ENCODE measurements around the gene GCNT2.
A peak's percentile ranks its signal among the peaks of the same experiment; 100 is the strongest.
"Not testable (repeated sequence)": the region's sequence is repeated elsewhere in the genome, so short reads cannot be mapped to it uniquely, and the experiment has no call there.

The GCNT2 gene

DNA sequence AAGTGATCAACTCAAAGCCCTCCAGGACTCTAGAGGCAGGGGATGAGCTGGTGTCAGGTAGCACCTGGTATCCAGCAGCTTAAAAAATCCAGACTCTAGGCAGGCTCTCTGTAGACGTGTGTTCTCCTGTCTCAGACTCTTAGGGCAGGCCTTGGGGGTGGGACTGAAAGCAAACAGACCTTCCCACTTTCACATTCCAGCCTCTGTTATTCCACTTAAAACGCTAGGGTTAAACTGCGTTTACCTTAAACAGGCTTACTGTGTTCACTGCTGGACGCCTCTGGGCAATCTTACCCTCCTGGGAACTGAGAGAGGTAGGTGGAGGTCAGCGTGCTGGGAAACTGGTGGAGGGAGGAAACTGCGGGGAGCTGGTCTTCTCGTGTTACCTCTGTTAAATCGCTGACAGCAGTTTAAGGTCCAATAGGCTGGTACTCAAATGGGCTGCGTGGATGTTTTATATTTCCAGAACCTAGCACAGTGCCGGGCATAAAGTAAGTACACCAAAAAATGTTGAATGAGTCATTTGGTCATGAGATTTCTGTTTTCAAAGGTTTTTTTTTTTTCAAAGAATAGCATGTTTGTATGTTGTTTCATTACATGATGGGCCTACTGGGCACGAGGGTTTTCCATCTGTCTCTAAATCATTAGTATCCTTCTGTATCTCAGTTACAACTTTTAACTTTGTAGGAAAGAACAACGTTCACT is at the start of gene GCNT2:
GCNT2 (plus strand) TSS at position 248 of the 705 bp plus-strand sequence. CDS start 7,561 bp downstream, outside the sequence.
- no peak for DNase-seq

DNA sequence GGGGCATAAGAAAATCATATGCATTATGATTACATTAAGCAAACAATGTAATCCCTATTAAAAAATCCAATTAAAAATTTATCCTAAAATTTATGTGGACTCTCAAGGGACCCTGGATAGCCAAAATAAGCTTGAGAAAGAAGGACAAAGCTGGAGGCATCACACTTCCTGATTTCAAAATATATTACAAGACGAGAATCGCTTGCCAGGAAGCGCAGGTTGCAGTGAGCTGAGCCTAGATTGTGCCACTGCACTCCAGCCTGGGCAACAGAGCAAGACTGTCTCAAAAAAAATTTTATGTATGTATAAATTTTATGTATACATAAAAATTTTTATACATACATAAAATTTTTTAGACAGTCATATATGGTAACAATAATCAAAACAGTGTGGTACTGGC is 48.5 kb upstream of the GCNT2 start:
- DNase-seq: no peak

DNA sequence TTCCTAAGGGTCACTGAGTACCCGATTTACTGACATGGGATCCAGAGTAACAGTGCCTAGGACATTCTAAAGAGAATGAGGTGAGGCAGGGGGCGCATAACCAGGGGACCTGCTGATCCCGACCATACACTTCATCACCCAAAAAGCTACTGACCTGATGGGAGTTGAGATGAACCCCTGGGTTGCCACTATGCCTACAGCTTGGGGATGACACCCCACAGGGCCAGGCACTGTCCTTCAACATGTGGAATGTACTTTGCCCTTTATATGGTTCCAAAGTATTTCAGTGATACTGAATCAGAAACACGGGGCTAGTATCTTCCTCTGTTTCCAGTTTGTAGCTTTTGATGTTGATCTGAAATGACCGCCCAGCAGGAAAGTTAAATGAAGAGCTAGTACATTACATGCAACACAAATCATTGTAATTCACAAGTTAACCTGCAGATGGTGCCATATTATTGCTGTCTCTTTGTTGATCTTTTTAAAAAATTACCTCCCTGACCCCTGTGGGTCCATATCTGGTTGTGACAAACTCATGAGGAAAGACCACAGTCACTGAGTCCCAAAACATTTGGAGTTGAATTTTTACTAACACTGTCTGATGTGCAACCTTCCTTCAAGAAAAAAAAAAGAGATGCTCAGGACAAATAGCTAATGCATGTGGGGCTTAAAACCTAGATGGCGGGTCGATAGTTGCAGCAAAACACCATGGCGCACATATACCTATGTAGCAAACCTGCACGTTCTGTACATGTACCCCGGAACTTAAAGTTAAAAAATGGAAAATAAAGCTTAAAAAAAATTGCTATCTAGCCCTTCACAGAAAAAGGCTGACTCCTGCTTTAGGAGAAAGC is 42.7 kb upstream of the GCNT2 start:
- DNase-seq: no peak

DNA sequence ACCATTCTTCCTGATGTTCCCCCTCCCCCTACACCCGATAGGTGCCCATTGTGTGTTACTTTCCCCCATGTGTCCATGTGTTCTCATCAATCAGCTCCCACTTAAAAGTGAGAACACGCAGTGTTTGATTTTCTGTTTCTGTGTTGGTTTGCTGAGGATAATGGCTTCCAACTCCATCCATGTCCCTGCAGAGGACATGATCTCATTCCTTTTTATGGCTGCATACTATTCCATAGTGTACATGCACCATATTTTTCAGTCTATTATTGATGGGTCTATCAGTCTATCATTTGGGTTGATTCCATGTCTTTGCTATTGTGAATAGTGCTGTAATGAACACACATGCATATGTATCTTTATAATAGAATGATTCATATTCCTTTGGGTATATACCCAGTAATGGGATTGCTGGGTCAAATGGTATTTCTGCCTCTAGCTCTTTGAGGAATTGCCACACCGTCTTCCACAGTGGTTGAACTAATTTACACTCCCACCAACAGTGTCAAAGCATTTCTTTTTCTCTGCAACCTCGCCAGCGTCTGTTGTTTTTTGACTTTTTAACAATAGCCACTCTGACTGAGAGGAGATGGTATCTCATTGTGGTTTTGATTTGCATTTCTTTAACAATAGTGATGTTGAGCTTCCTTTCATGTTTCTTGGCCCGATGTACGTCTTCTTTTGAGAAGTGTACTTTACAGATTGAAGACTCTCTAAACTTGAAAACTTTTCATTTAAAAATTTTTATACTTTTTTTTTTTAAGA is 41.0 kb upstream of the GCNT2 start:
- no peak for DNase-seq

DNA sequence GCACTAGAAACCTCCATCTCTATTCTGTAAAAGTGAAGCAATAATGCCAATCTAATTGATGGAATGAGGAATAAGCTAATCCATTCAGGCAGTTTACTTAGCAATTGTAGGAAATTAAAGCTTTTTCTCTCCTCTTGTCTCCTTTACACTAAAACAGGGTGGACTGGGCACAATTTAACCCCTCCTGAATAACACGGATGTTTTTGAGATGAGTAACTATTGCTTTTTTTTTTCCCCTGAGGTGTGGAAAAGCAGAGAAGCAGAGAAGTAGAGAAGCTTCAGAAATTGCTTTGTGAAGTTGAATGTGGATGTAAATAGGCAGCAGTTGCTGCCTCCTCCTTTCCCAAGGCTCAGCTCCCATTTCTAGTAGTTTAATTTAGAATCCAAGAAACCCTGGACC is 40.0 kb upstream of the GCNT2 start:
- no peak for DNase-seq

DNA sequence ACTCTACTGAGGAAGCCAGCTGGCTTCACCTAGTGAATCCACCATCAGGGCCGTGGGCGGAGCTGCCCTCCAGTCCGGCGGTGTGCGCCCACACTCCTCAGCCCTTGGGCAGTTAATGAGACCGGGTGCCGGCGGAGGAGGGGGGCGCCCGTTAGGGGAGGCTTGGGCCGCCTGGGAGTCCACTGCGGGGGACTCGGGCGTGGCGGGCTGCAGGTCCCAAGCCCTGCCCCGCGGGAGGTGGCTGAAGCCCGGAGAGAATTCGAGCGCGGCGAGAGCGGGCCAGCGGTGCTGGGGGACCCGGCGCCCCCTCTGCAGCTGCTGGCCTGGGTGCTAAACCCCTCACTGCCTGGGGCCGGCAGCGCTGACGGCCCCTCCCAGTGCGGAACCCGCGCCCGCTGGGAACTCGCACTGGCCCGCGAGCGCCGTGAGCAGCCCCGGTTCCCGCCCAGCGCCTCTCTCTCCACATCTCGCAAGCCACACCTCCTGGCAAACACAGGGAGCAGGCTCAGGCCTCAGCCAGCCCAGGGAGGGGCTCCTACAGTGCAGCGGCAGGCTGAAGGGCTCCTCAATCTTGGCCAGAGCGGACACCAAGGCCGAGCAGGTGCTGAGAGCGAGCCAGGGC is 38.4 kb upstream of the GCNT2 start:
- no peak for DNase-seq

DNA sequence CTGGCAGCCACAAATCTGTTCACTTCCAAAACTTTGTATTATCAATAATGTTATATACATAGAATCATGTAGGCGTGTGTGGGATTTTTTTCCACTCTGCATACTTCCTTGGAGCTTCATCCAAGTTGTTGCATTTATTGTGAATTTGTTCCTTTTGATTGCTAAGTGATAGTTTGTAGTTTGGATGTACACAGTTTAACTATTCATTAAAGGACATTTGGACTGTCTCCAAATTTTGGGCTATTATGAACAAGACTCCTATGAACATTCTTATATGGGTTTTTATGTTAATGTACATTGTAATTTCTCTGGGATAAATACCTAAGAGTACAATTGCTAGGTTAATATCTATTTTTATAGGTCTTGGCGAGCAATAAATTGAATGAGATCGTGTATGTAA is 36.2 kb upstream of the GCNT2 start:
- DNase-seq: no peak

DNA sequence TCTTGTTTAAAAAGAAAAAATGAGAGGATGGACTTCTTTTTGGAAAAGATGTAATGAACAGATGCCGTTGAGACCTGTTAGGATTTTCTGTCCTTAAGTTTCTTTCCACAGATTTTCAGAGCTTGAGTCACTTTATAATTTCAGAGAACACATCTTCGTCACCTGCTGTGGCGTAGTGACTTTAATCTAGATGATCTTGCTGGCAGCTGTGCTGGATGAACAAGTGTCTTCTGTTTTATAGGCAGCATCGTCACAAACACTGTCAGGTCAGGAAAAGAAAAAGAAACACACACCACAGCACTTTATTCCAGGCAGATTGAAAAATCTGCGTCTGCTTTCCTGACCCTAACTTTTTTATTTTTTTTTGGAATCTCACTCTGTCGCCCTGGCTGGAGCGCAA is 35.7 kb upstream of the GCNT2 start:
- no peak for DNase-seq

DNA sequence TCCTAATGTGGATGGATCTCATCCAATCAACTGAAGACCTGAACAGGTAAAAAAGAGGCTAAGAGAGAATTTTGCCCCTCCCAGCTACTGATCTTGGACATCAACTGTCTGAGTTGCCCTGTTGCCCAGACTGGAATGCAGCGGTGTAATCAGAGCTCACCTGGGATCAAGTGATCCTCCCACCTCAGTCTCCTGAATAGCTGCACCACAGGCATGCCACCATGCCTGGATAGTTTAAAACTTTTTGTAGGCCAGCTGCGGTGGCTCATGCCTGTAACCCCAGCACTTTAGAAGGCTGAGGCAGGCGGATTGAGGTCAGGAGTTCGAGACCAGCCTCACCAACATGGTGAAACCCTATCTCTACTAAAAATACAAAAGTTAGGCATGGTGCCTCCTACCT is 34.9 kb upstream of the GCNT2 start:
- DNase-seq: no peak

DNA sequence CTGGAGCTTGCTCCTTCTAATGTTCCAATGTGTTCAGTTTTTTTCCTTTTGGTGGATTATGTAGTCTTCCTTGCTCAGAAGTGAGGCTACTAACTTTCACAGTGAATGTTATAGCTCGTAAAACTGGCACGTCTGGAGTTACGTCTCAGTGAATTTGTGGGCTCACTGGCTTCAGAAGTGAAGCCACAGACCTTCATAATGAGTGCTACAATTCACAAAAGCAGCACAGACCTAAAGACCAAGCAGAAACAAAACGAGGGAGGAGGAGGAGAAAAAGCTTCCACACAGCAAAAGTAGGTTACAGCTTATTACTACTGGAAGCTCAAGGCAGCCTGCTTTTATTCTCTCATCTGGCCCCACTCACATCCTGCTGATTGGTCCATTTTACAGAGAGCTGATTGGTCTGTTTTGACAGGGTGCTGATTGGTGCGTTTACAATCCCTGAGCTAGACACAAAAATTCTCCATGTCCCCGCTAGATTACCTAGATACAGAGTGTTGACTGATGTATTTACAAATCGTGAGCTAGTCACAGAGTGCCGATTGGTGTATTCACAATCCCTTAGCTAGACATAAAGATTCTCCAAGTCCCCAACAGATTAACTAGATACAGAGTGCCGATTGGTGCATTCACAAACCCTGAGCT is 34.1 kb upstream of the GCNT2 start:
- not testable (repeated sequence) for DNase-seq

DNA sequence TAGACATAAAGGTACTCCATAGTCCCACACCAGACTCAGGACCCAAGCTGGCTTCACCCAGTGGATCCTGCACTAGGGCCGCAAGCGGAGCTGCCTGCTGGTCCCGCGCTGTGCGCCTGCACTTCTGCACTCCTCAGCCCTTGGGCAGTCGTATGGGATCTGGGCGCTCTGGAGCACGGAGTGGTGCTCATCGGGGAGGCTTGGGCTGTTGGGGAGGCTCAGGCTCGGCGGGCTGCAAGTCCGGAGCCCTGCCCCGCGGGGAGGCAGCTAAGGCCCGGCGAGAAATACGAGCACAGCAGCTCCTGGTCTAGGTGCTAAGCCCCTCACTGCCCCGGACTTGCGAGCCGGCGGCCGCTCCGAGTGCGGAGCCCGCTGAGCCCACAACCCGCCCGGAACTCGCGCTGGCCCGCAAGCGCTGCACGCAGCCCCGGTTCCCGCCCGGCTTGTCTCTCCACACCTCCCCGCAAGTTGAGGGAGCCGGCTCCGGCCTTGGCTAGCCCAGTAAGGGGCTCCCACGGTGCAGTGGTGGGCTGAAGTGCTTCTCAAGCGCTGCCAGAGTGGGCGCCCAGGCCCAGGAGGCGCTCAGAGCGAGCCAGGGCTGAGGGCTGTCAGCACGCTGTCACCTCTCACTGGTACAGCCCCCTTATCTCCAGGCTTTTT is 33.4 kb upstream of the GCNT2 start:
- no peak for DNase-seq

DNA sequence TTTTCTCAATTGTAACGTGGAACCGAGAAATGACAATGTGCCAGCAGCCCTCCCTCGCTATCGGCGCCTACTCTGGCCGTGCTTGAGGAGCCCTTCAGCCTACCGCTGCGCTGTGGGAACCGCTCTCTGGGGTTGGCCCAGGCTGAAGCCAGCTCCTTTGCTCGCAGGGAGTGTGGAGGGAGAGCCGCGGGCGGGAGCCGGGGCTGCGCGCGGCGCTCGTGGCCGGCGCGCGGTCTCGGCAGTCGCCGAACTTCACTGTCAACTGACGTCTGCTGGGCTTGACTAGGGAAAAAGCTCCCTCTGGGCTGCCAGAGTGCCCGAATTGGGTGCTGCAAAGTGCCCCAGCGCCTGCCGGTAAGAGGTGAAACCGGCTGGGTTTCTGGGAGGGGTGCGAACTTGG is 29.7 kb upstream of the GCNT2 start:
- DNase-seq: no peak

DNA sequence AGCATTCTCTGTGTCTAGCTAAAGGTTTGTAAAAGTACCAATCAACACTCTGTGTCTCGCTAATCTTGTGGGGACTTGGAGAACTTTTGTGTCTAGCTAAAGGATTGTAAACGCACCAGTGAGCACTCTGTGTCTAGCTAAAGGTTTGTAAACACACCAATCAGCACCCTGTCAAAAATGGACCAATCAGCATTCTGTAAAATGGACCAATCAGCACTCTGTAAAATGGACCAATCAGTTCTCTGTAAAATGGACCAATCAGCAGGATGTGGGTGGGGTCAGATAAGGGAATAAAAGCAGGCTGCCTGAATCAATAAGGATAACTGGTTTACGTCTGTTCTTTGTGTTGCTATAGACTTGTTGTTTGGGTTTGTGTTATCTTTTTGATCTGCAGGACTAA is 29.2 kb upstream of the GCNT2 start:
- DNase-seq: not testable (repeated sequence)

DNA sequence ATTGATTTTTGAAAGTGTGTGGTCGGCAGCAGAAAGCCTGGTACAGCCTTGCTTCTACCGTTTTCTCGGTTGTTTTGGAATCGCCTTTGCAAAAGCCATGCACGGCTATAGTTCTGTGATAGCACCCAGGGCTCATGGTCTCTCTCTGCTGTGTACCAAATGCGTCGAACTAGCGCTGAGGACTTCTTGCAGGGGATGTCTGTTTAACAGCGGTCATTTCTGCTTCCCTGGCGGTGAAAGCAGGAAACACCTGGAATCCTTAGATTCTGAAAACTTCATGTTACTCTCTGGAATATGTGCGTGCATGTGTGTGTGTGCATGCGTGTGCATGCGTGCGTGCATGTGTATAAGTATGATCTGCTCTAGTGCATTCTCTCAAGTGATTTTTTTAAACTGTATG is 26.1 kb upstream of the GCNT2 start:
- no peak for DNase-seq

DNA sequence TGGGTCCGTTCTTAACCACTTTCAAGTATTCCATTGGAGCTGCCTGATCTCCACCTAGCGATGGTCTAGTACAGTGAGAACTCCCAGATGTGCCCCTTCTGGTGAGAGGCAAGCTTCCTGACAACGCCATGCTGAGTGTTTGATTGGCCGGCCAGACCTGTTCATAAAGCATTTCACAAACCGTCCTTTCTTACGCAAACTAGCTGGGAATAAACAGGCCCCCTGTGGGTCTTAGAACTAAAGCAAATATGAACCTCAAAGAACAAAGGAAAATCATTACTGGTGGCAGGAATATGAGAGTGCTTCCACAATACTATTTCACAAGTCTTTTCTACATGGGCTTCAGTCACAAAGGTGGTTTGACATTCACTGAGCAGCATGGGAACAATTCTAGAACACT is 15.6 kb upstream of the GCNT2 start:
- no peak for DNase-seq

DNA sequence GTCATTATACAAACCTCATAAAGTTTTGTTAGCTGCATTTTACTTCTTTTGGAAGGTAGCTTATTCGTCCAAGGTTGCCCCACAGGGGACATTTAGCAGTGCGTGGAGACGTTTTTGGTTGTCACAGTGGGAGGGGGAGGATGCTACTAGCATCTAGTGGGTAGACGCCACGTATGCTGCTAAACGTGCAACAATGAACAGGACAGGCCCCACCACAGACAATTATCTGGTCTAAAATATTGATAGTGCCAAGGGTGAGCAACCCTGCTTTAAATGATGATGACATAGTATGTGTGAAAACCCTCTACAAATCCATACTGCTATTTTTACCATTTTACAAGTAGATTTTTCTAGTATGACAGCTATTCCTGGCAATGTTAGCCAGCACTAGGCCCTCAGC is 13.9 kb upstream of the GCNT2 start:
- no peak for DNase-seq

DNA sequence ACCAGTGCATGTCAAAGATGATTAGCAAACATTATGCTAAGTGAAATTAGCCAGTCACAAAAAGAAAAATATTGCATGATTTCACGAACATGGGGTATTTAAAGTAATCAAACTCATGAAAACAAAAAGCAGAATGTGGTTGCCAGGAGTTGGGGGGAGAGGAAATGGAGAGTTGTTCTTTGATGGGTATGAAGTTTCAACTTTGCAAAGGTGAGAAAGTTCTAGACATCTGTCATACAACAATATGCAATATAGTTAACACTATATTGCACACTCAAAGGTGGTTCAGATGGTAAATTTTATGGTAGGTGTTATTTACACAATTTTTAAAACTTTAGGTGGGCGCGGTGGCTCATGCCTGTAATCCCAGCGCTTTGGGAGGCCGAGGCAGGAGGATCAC is 13.4 kb upstream of the GCNT2 start:
- DNase-seq: no peak

DNA sequence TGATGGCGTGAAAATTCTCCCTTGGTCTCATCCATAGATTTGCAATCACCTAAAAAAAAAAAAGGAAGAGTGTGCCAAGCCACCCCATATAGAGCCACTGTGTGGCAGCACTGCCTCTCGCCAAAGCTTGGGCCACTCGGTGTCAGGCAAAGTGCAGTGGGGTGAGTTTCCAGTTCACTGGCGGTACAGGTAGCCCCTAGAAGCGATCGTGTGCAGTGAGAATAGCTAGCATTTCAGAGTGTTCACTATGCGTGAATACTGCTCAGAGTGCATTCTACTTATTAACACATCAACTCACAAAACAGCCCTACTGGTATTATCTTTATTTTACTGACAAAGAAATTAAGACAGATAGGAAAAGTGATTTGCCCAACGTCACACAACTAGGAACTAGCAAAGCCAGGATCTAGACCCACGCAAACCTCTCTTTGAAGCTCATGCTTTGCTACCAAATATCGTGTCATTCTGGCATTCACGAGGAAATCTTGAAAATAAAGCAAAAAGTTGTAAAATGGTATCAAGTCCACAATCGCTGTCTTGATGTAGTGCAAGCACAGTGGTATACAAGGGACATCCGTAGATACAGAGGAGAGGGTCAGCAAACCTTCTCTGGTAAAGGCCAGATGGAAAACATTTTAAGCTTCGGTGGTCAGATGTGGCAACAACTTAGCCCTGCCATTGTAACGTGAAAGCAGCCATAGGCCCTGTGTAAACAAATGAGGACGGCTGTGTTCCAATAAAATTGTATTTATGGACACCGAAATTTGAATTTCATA is 10.4 kb upstream of the GCNT2 start:
- peak; percentile 15 for DNase-seq

DNA sequence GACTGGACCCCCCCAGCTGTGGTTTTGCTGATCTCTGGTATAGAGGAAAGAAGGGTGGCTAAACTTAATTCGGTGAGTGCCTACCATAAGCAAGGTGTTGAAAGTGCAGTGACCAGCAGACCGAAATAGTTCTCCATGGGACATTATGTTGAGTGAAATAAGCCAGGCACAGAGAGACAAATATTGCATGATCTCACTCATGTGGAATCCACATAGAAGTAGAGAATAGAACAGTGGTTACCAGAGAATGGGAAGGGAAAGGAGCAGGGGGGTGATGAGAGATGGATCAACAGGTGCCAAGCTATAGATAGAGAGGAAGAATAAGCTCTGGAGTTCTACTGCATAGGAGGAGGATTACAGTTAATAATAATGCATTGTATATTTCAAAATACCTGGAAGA is 9.7 kb upstream of the GCNT2 start:
- DNase-seq: no peak

DNA sequence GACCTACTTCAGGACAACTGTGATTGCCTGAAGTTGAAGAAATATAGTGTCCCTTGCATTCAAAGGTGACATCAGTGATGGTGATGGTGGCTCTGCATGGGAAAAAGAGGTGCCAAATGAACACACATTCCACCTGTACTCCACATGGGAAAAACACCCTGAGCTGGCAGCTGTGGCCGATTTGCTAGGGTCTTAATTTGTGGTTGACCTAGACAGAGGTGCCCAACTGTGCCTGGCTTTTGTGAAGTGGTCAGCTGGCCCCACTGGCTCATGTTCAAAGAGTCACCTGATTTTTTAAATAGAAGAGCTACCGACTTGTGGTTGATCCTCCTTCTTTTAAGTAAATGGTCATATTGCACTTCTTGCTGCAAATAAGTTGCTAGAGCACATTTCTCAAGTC is 7.6 kb upstream of the GCNT2 start:
- no peak for DNase-seq

DNA sequence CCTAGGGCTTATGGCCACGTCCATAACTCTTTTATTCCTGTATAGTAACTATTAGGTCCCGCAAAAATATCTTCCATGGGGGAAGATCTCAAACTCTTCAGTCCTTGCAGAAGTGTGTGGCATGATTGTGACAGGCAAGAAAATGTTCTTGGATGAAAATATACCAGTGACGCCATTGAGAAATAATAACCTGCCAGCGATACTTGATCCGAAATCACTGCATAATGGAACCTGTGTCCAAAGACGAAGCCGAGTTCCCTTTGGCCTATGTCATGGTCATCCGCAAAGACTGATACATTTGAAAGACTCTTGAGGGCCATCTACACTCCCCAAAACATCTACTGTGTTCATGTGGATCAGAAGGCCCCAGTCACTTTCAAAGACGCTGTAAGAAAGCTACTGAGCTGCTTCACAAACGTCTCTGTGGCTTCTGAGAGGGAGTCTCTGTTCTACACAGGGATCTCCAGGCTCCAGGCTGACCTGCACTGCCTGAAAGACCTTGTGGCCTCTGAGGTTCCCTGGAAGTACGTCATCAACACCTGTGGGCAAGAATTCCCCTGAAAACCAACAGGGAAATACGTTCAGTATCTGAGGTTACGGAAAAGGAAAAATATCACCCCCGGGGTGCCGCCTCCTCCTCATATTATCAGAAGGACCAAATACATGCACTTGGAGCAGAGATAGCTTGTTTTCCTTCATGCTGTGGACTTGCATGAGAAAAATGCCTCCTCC is 6.9 kb upstream of the GCNT2 start:
- DNase-seq: no peak

All from activated CD4-positive, alpha-beta T cell treated with anti-CD3 and anti-CD28 coated beads for 1 hour (primary cell).